ENCODE data around the gene MFAP2.
"Not testable (repeated sequence)": the region's sequence is repeated elsewhere in the genome, so short reads cannot be mapped to it uniquely, and the experiment has no call there.

Gene MFAP2

GRCh38 chr1:16929146-16930041 lies 51.0 kb downstream of the MFAP2 start:
- DNase-seq (ENCODE audit: low read depth): not testable (repeated sequence)

- DNase-seq (ENCODE audit: low read depth): no peak
Measured at GRCh38 chr1:16927711-16928485, 52.5 kb downstream of the MFAP2 start.

DNA sequence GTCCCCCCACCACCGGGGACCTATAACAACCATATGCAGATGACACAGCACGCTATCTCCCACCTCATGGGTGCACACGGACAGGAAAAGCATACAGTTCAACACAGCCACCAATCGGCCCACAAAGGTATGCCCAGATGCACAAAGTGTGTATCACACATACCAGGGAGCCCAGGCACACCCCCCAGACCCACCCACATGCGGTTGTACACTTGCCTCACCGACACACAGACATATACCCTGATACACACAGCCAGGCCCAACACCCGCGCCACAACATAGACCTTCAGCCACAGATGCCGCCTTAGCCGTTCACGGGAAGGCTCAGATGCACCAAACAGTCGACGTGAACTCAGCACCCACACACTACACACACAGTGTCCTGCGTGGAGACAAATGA lies 53.2 kb downstream of the MFAP2 start:
- no peak for DNase-seq (ENCODE audit: low read depth)

- no peak for DNase-seq (ENCODE audit: low read depth)
Measured at GRCh38 chr1:16926491-16927073, 53.8 kb downstream of the MFAP2 start.

- DNase-seq (ENCODE audit: low read depth): no peak
Measured at GRCh38 chr1:16925635-16926490, 54.6 kb downstream of the MFAP2 start.

GRCh38 chr1:16924919-16925477 lies 55.4 kb downstream of the MFAP2 start:
- no peak for DNase-seq (ENCODE audit: low read depth)

Measured in T-helper 22 cell (primary cell).